GM12878 (cell line): ENCODE measurements around the gene CREB3. TPM values are rescaled to one million over a fixed set of nuclear protein-coding genes. Genes with fewer than 3 reads are reported as not detected.

ENCODE experiments used
- EED ChIP-seq: sonication (generic); IDR thresholded peaks from 2 replicates; pipeline ENCODE4 v1.6.1; 2016; ENCODE audit warnings: antibody characterized with exemption, low read depth
- IKZF2 ChIP-seq, 2 experiments: fragments of 450-650 bp; IDR thresholded peaks; 2 replicates each; pipeline ENCODE4 v1.6.1; 2017; ENCODE audit warnings: mild to moderate bottlenecking in 2 of 2, moderate library complexity in 2 of 2
- TAF1 ChIP-seq: IDR thresholded peaks from 2 replicates; pipeline ENCODE4 v1.6.1; 2011; ENCODE audit warnings: mild to moderate bottlenecking, low read depth, low read length, borderline replicate concordance
- ZNF217 ChIP-seq: fragments of 450-650 bp; IDR thresholded peaks from 2 replicates; pipeline ENCODE4 v1.6.1; 2017; ENCODE audit warnings: antibody characterized with exemption, mild to moderate bottlenecking
- polyA plus RNA-seq, 11 experiments: library from polyadenylated mRNA; depleted of rRNA in 4 of 11; unstranded in 6 of 11; stranded (reverse) in 5 of 11; fragments of >200 nt; fragmentation: Nextera tagmentation in 4 of 11; fragmentation: Illumina TruSeq in 1 of 11; extraction: Ambion mirVana in 4 of 11; extraction: Trizol in 1 of 11; gene quantifications; 1 replicate in 1 of 11; 2 replicates in 10 of 11; pipeline versions ENCODE4 v1.2.1 to v1.2.3, GENCODE V29; 2011 to 2016; ENCODE audit warnings: inconsistent platforms in 2 of 11, missing spikeins in 2 of 11, low read depth in 1 of 11
- total RNA-seq, 4 experiments: library from RNA; depleted of rRNA in 3 of 4; stranded (reverse); fragments of >200 nt in 3 of 4; fragmentation: Illumina TruSeq in 1 of 4; extraction: Trizol in 1 of 4; gene quantifications; 2 replicates each; pipeline versions ENCODE4 v1.2.1 to v1.2.3, GENCODE V29; 2013 to 2021
- TF ChIP-seq, protein P1 (sequence below): fragments of 450-650 bp; IDR thresholded peaks from 2 replicates; pipeline ENCODE4 v1.6.1; 2017; ENCODE audit warnings: mild to moderate bottlenecking, moderate library complexity
- TF ChIP-seq, protein P2 (sequence below): IDR thresholded peaks from 2 replicates; pipeline ENCODE4 v1.6.1; 2011; ENCODE audit warnings: mild to moderate bottlenecking, low read depth, low read length, moderate library complexity; ENCODE audit not compliant: insufficient replicate concordance

Gene CREB3
- total and polyA plus RNA-seq, 10 of the 15 experiments (the other 5 are each of a cell fraction or from before 2014, with no cell fraction given): 9.8 to 38.9 (median 19.8) TPM

DNA sequence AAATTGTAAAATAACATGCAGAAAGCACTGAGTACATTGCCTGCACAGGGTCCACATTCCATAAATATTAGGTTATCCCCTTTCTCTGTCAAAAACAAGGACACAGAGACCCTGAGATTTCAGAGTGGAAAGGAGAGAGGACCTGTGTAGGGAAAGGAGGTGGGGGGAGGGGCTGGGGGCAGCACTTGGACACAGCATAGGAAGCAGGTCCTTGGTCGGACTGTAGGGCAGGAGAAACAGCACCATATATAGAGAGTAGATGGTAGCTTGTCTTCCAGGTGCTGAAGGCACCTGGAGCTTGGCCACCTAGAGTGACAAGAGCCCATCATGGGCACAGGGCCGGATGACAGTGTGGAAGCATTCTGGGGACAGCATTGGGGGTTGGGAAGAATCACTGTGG, 45.2 kb upstream of the CREB3 start (continued):
- TF ChIP-seq, protein P1, sequence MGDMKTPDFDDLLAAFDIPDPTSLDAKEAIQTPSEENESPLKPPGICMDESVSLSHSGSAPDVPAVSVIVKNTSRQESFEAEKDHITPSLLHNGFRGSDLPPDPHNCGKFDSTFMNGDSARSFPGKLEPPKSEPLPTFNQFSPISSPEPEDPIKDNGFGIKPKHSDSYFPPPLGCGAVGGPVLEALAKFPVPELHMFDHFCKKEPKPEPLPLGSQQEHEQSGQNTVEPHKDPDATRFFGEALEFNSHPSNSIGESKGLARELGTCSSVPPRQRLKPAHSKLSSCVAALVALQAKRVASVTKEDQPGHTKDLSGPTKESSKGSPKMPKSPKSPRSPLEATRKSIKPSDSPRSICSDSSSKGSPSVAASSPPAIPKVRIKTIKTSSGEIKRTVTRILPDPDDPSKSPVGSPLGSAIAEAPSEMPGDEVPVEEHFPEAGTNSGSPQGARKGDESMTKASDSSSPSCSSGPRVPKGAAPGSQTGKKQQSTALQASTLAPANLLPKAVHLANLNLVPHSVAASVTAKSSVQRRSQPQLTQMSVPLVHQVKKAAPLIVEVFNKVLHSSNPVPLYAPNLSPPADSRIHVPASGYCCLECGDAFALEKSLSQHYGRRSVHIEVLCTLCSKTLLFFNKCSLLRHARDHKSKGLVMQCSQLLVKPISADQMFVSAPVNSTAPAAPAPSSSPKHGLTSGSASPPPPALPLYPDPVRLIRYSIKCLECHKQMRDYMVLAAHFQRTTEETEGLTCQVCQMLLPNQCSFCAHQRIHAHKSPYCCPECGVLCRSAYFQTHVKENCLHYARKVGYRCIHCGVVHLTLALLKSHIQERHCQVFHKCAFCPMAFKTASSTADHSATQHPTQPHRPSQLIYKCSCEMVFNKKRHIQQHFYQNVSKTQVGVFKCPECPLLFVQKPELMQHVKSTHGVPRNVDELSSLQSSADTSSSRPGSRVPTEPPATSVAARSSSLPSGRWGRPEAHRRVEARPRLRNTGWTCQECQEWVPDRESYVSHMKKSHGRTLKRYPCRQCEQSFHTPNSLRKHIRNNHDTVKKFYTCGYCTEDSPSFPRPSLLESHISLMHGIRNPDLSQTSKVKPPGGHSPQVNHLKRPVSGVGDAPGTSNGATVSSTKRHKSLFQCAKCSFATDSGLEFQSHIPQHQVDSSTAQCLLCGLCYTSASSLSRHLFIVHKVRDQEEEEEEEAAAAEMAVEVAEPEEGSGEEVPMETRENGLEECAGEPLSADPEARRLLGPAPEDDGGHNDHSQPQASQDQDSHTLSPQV: no peak
- no peak for TF ChIP-seq IKZF2 (IDR thresholded peaks at IDR 0.05)
- TF ChIP-seq EED: no peak
- TF ChIP-seq TAF1: no peak
- no peak for TF ChIP-seq ZNF217
- TF ChIP-seq, protein P2, sequence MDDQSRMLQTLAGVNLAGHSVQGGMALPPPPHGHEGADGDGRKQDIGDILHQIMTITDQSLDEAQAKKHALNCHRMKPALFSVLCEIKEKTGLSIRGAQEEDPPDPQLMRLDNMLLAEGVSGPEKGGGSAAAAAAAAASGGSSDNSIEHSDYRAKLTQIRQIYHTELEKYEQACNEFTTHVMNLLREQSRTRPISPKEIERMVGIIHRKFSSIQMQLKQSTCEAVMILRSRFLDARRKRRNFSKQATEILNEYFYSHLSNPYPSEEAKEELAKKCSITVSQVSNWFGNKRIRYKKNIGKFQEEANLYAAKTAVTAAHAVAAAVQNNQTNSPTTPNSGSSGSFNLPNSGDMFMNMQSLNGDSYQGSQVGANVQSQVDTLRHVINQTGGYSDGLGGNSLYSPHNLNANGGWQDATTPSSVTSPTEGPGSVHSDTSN: no peak
